A172 (cell line): ENCODE data around the gene FES. TPM values are rescaled to one million over a fixed set of nuclear protein-coding genes. Genes with fewer than 3 reads are reported as not detected.
"Not testable (repeated sequence)": the region's sequence is repeated elsewhere in the genome, so short reads cannot be mapped to it uniquely, and the experiment has no call there.

Experiments used
- DNase-seq: peaks from one replicate; pipeline ENCODE4 v3.0.0-alpha.2; 2015; ENCODE audit warnings: low spot score
- total RNA-seq: library from RNA; depleted of rRNA; stranded (reverse); fragments of >200 nt; shearing (Covaris generic); gene quantifications from 2 replicates; pipeline ENCODE4 v1.2.3, GENCODE V29; 2014; rRNA removed

The FES gene
- 0.12 and 0.14 TPM in 2 replicates for total RNA-seq

GRCh38 chr15:90883976-90884718, at the start of gene FES:
TSS of gene FES (plus strand) at chr15:90884504. CDS start at chr15:90885046, 542 bp downstream.
- no peak for DNase-seq

GRCh38 chr15:90834626-90835025, 49.7 kb upstream of the FES start:
- no peak for DNase-seq

- DNase-seq = peak; percentile 79
Observed at GRCh38 chr15:90836296-90836871, 47.9 kb upstream of the FES start.

GRCh38 chr15:90837094-90837493, 47.2 kb upstream of the FES start:
- no peak for DNase-seq

- DNase-seq = no peak
Observed at GRCh38 chr15:90838139-90838538, 46.2 kb upstream of the FES start.

GRCh38 chr15:90838544-90838943, 45.8 kb upstream of the FES start:
- DNase-seq = no peak

GRCh38 chr15:90839187-90840071, 44.9 kb upstream of the FES start:
- peak; percentile 41 for DNase-seq

GRCh38 chr15:90840157-90840855, 44.0 kb upstream of the FES start:
- DNase-seq = no peak

GRCh38 chr15:90840954-90841353, 43.4 kb upstream of the FES start:
- no peak for DNase-seq

GRCh38 chr15:90844696-90845095, 39.6 kb upstream of the FES start:
- no peak for DNase-seq

GRCh38 chr15:90845201-90845949, 38.9 kb upstream of the FES start:
- DNase-seq = peak; percentile 84

GRCh38 chr15:90849424-90849823, 34.9 kb upstream of the FES start:
- DNase-seq = not testable (repeated sequence)

- no peak for DNase-seq
Observed at GRCh38 chr15:90851114-90851513, 33.2 kb upstream of the FES start.

GRCh38 chr15:90851940-90852339, 32.4 kb upstream of the FES start:
- no peak for DNase-seq

- DNase-seq = no peak
Observed at GRCh38 chr15:90855139-90855538, 29.2 kb upstream of the FES start.

GRCh38 chr15:90857337-90857736, 27.0 kb upstream of the FES start:
- no peak for DNase-seq

- DNase-seq = no peak
Observed at GRCh38 chr15:90857883-90858443, 26.3 kb upstream of the FES start.

- DNase-seq = no peak
Observed at GRCh38 chr15:90859234-90860131, 24.8 kb upstream of the FES start.

- no peak for DNase-seq
Observed at GRCh38 chr15:90860450-90860849, 23.9 kb upstream of the FES start.
